OCI-LY1 (cell line): Measurements from ENCODE around the gene ZSCAN5A.

Source experiments
- H2AFZ ChIP-seq: fragments of 200-600 bp; sonication (generic), shearing (Covaris generic); 2 replicates; pipeline ENCODE4 v1.6.0; 2014; ENCODE audit warnings: antibody characterized with exemption, mild to moderate bottlenecking, low read length
- H3F3A ChIP-seq: fragments of 200-600 bp; sonication (generic), shearing (Covaris generic); 2 replicates; pipeline ENCODE4 v1.6.0; 2014; ENCODE audit warnings: mild to moderate bottlenecking, antibody characterized with exemption, low read length, moderate library complexity; ENCODE audit not compliant: insufficient read depth
- H3K27ac ChIP-seq: fragments of 200-600 bp; sonication (generic); 2 replicates; pipeline ENCODE4 v1.5.1; 2014; ENCODE audit warnings: low read length, mixed run types, mild to moderate bottlenecking, low read depth; ENCODE audit not compliant: poor library complexity, severe bottlenecking
- H3K27me3 ChIP-seq: fragments of 200-600 bp; sonication (generic); 2 replicates; pipeline ENCODE4 v1.6.0; 2014; ENCODE audit warnings: antibody characterized with exemption, mild to moderate bottlenecking, low read length, moderate library complexity; ENCODE audit not compliant: insufficient read depth
- H3K36me3 ChIP-seq: fragments of 200-600 bp; sonication (generic); 2 replicates; pipeline ENCODE4 v1.6.1; 2014; ENCODE audit warnings: mild to moderate bottlenecking, antibody characterized with exemption, low read length, moderate library complexity, mixed read lengths; ENCODE audit not compliant: insufficient read depth
- H3K4me1 ChIP-seq: fragments of 200-600 bp; sonication (generic); 2 replicates; pipeline ENCODE4 v1.5.1; 2014; ENCODE audit warnings: mild to moderate bottlenecking, low read length, moderate library complexity; ENCODE audit not compliant: insufficient read depth, severe bottlenecking
- H3K4me2 ChIP-seq: fragments of 200-600 bp; sonication (generic), shearing (Covaris generic); 2 replicates; pipeline ENCODE4 v1.6.1; 2014; ENCODE audit warnings: low read length
- H3K4me3 ChIP-seq: fragments of 200-600 bp; sonication (generic); 2 replicates; pipeline ENCODE4 v1.5.1; 2014; ENCODE audit warnings: low read length, low read depth, mild to moderate bottlenecking, mixed read lengths; ENCODE audit not compliant: poor library complexity, severe bottlenecking
- H3K79me2 ChIP-seq: fragments of 200-600 bp; shearing (Covaris generic); 2 replicates; pipeline ENCODE4 v1.6.1; 2016; ENCODE audit warnings: mixed run types, low read length, mixed read lengths; ENCODE audit not compliant: insufficient read depth
- H3K9ac ChIP-seq: fragments of 200-600 bp; sonication (generic), shearing (Covaris generic); 2 replicates; pipeline ENCODE4 v1.6.1; 2014; ENCODE audit warnings: mild to moderate bottlenecking, low read length, mixed read lengths
- H3K9me2 ChIP-seq: fragments of 200-600 bp; sonication (generic), shearing (Covaris generic); 2 replicates; pipeline ENCODE4 v1.6.1; 2014; ENCODE audit warnings: low read depth, mild to moderate bottlenecking, low read length, mixed read lengths
- H3K9me3 ChIP-seq: fragments of 200-600 bp; shearing (Covaris generic); 2 replicates; pipeline ENCODE4 v1.6.1; 2014; ENCODE audit warnings: low read length, mixed read lengths
- H4K20me1 ChIP-seq: fragments of 200-600 bp; sonication (generic), shearing (Covaris generic); 2 replicates; pipeline ENCODE4 v1.6.0; 2016; ENCODE audit warnings: mild to moderate bottlenecking, low read length; ENCODE audit not compliant: insufficient read depth
- EZH2 ChIP-seq: fragments of 200-600 bp; sonication (generic), shearing (Covaris generic); IDR thresholded peaks from 2 replicates; pipeline ENCODE4 v1.8.0; 2017; ENCODE audit warnings: borderline replicate concordance, mixed run types, mild to moderate bottlenecking, antibody characterized with exemption, low read length, moderate library complexity, mixed read lengths
- TF ChIP-seq, protein P1 (sequence below): fragments of 200-600 bp; sonication (generic), shearing (Covaris generic); IDR thresholded peaks from 2 replicates; pipeline ENCODE4 v1.5.1; 2017; ENCODE audit warnings: mild to moderate bottlenecking, antibody characterized with exemption, low read length, moderate library complexity, mixed read lengths

ZSCAN5A gene

DNA sequence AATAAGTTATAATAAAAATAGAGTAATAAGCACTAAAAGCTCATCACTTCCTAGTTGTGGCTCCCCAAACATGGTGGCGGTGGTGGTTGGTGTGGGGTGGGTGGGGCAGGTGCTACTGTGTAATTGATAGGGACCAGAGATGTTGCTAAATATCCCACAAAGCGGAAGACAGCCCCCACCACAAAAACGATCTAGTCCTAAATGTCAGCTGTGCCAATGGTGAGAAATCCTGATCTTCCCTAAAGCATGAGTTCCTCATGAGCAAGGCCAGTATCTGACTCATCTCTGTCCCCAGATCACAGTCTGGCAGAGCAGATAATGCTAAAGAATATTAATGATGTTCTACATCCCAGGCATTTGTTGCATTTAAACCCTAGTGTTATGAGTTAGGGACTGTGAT, 44.0 kb downstream of the ZSCAN5A start:
- no peak for TF ChIP-seq EZH2
- TF ChIP-seq, protein P1, sequence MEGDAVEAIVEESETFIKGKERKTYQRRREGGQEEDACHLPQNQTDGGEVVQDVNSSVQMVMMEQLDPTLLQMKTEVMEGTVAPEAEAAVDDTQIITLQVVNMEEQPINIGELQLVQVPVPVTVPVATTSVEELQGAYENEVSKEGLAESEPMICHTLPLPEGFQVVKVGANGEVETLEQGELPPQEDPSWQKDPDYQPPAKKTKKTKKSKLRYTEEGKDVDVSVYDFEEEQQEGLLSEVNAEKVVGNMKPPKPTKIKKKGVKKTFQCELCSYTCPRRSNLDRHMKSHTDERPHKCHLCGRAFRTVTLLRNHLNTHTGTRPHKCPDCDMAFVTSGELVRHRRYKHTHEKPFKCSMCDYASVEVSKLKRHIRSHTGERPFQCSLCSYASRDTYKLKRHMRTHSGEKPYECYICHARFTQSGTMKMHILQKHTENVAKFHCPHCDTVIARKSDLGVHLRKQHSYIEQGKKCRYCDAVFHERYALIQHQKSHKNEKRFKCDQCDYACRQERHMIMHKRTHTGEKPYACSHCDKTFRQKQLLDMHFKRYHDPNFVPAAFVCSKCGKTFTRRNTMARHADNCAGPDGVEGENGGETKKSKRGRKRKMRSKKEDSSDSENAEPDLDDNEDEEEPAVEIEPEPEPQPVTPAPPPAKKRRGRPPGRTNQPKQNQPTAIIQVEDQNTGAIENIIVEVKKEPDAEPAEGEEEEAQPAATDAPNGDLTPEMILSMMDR, result no peak
- Histone ChIP-seq H3K79me2 (no peaks in the 10 kb centered on the region), H4K20me1 (no peaks in the 10 kb centered on the region), H3K4me1 (no peaks in the 10 kb centered on the region), H3K9ac (no peak overlapping the region), H3K27ac (no peak overlapping the region), H3K27me3 (no peaks in the 10 kb centered on the region), H3F3A (no peaks in the 10 kb centered on the region), H3K36me3 (no peaks in the 10 kb centered on the region), H3K4me2 (no peak overlapping the region), H3K9me3 (no peaks in the 10 kb centered on the region), H3K9me2 (no peaks in the 10 kb centered on the region), H2AFZ (no peak overlapping the region), H3K4me3 (no peak overlapping the region)

DNA sequence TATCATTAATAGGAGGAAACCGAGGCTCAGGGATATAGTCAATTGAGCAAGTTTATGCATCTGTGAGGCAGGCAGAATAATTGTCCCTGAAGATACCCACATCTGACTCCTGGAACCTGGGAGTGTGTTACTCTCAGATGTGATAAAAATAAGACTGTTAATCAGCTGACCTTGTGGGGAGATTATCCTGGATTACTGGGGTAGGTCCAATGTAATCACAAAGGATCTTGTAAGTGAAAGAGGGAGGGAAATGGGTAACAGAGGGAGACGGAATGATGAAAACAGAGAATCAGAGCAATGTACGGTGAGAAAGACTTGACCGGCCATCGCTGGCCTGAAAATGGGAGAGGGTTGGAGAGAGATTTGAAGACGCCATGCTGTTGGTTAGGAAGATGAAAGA, 45.3 kb downstream of the ZSCAN5A start:
- Histone ChIP-seq H3K36me3 (no peaks in the 10 kb centered on the region), H3K27me3 (no peaks in the 10 kb centered on the region), H3K79me2 (no peaks in the 10 kb centered on the region), H4K20me1 (no peaks in the 10 kb centered on the region), H3K4me2 (no peak overlapping the region), H3K9me2 (no peaks in the 10 kb centered on the region), H3F3A (no peaks in the 10 kb centered on the region), H3K9me3 (no peaks in the 10 kb centered on the region), H3K9ac (no peak overlapping the region), H3K27ac (no peak overlapping the region), H2AFZ (no peak overlapping the region), H3K4me1 (no peaks in the 10 kb centered on the region), H3K4me3 (no peak overlapping the region)
- TF ChIP-seq, protein P1, result no peak
- TF ChIP-seq EZH2, result no peak

DNA sequence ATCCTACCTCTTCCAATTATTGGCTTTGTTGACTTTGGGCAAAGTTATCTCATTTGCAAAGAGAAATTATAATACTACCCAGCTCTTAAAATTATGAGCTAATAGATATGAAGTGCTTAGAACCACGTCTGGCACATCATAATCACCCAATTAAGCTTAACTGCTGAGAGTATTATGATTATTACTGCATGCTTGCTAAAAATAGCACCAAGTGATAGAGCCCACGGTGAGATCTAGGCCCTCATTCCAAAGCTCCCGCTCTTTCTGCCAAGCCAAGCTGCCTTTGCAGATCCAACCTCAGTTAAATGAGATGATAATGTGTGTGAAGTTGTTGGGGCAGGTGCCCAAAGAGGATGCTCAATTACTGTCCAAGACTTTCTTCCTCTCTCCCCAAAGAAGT, 48.6 kb downstream of the ZSCAN5A start:
- H3K4me2 ChIP-seq, result no peak overlapping the region
- no peaks in the 10 kb centered on the region for H3K4me1 ChIP-seq
- H3K9ac ChIP-seq, result no peak overlapping the region
- H3K4me3 ChIP-seq, result no peak overlapping the region
- no peak overlapping the region for H2AFZ ChIP-seq
- H4K20me1 ChIP-seq, result no peaks in the 10 kb centered on the region
- no peak for TF ChIP-seq EZH2
- TF ChIP-seq, protein P1, result no peak
- H3K27me3 ChIP-seq, result no peaks in the 10 kb centered on the region
- no peaks in the 10 kb centered on the region for H3K36me3 ChIP-seq
- H3K27ac ChIP-seq, result no peak overlapping the region
- no peaks in the 10 kb centered on the region for H3K9me2 ChIP-seq
- no peaks in the 10 kb centered on the region for H3K79me2 ChIP-seq
- H3K9me3 ChIP-seq, result no peaks in the 10 kb centered on the region
- H3F3A ChIP-seq, result no peaks in the 10 kb centered on the region
